Common myeloid progenitor, CD34-positive (primary cell): ENCODE results near the gene FAF1.
"Not testable (repeated sequence)": the region's sequence is repeated elsewhere in the genome, so short reads cannot be mapped to it uniquely, and the experiment has no call there.

Experiments
- CTCF ChIA-PET: fragments of 350-600 bp; sonication (Branson Sonifier 250); formaldehyde crosslinking; loops from one replicate; lab custom pipeline; 2021; ENCODE audit warnings: antibody characterized with exemption; lab: Charles Lee
- POLR2A ChIA-PET: fragments of 350-600 bp; sonication (Branson Sonifier 250); formaldehyde crosslinking; loops from one replicate; lab custom pipeline; 2021; ENCODE audit warnings: antibody characterized with exemption; lab: Charles Lee
- DNase-seq, 3 donors: peaks; one replicate each; pipeline versions ENCODE4 v3.0.0 to v3.0.0-alpha.2; 2013
- H3K27ac ChIP-seq, 2 experiments: 1 replicate in 1 of 2; 2 replicates in 1 of 2; pipeline ENCODE4 v1.7.0; 2013; ENCODE audit warnings: inconsistent platforms in 2 of 2, low read length in 2 of 2, mild to moderate bottlenecking in 2 of 2, low read depth in 1 of 2, moderate library complexity in 1 of 2; ENCODE audit not compliant: severe bottlenecking in 2 of 2, insufficient read depth in 1 of 2, poor library complexity in 1 of 2
- H3K27me3 ChIP-seq, 5 experiments: replicated peaks in 2 of 5; 1 replicate in 3 of 5; 2 replicates in 2 of 5; pipeline versions ENCODE4 v1.6.1 to v1.7.0; 2013; ENCODE audit warnings: low read length in 4 of 5, mild to moderate bottlenecking in 2 of 5, moderate library complexity in 2 of 5, inconsistent platforms in 1 of 5; ENCODE audit not compliant: insufficient read depth in 5 of 5, control insufficient read depth in 4 of 5
- H3K36me3 ChIP-seq, 4 experiments: 1 replicate in 2 of 4; 2 replicates in 2 of 4; pipeline versions ENCODE4 v1.6.1 to v1.7.0; 2013; ENCODE audit warnings: low read length in 3 of 4, control low read depth in 1 of 4, mild to moderate bottlenecking in 1 of 4; ENCODE audit not compliant: control insufficient read depth in 4 of 4, insufficient read depth in 4 of 4
- H3K4me1 ChIP-seq, 4 experiments: 1 replicate in 3 of 4; 2 replicates in 1 of 4; pipeline versions ENCODE4 v1.6.1 to v1.7.1; 2013; ENCODE audit warnings: low read length in 3 of 4, mild to moderate bottlenecking in 3 of 4, control low read depth in 1 of 4, inconsistent platforms in 1 of 4, moderate library complexity in 1 of 4; ENCODE audit not compliant: control insufficient read depth in 4 of 4, insufficient read depth in 4 of 4; ENCODE audit errors: control extremely low read depth in 1 of 4
- H3K4me3 ChIP-seq, 7 experiments: 1 replicate in 4 of 7; 2 replicates in 3 of 7; pipeline versions ENCODE4 v1.5.1 to v1.7.0; 2013; ENCODE audit warnings: mild to moderate bottlenecking in 7 of 7, low read length in 6 of 7, moderate library complexity in 6 of 7, inconsistent platforms in 2 of 7, low read depth in 2 of 7, control low read depth in 1 of 7; ENCODE audit not compliant: insufficient read depth in 4 of 7, control insufficient read depth in 1 of 7; ENCODE audit errors: extremely low read depth in 1 of 7
- H3K9me3 ChIP-seq, 5 experiments: 1 replicate in 4 of 5; 2 replicates in 1 of 5; pipeline versions ENCODE4 v1.6.1 to v1.7.1; 2013; ENCODE audit warnings: low read length in 4 of 5, mild to moderate bottlenecking in 2 of 5, inconsistent platforms in 1 of 5, low read depth in 1 of 5, moderate library complexity in 1 of 5; ENCODE audit not compliant: control insufficient read depth in 4 of 5, insufficient read depth in 2 of 5; ENCODE audit errors: control extremely low read depth in 1 of 5
- WGBS: methylation state at CpG from one replicate; pipeline ENCODE4 v1.1.5; 2013; ENCODE audit not compliant: insufficient coverage; 5-methylcytosine and 5-hydroxymethylcytosine counted together

FAF1 gene

GRCh38 chr1:50529510-50529909 lies 430.6 kb downstream of the FAF1 start:
- POLR2A ChIA-PET = interaction anchor here (1.0 kb wide), 1 partner anchor 11 kb away, joined by 3 read pairs; no protein-coding TSS in a partner anchor
- CTCF ChIA-PET = no interaction called here
- H3K9me3 ChIP-seq = no peaks in the 10 kb centered on the region
- no peaks in the 10 kb centered on the region for H3K4me1 ChIP-seq
- no peak overlapping the region for H3K4me3 ChIP-seq
- DNase-seq = no peak
- no peaks in the 10 kb centered on the region for H3K27me3 ChIP-seq
- peaks cover 0 to 9% (median 3%) of the 10 kb centered on the region in 4 experiments for H3K36me3 ChIP-seq
- H3K27ac ChIP-seq = no peak overlapping the region

DNA sequence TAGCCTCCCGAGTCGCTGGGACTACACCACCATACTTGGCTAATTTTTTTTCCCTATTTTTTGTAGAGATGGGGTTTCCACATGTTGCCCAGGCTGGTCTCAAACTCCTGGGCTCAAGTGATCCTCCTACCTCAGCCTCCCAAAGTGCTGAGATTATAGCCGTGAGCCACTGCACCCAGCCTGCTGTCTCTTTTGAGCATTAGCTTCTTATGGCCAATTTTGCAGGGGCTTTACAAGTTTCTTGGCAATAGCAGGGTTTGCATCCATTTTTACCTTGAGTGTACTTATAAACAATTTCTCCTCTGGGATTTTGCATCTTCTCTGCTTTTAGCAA lies 432.1 kb downstream of the FAF1 start:
- H3K9me3 ChIP-seq, CTCF ChIA-PET, H3K36me3 ChIP-seq, POLR2A ChIA-PET, H3K27me3 ChIP-seq, DNase-seq, H3K4me3 ChIP-seq, H3K4me1 ChIP-seq, H3K27ac ChIP-seq: not testable (repeated sequence)
- WGBS = 100% methylated on average over 2 of the region's 3 CpGs

GRCh38 chr1:50527249-50527986 lies 432.6 kb downstream of the FAF1 start:
- ChIA-PET POLR2A (no interaction called here), CTCF (no interaction called here)
- no peak overlapping the region for H3K4me3 ChIP-seq
- H3K27ac ChIP-seq = no peak overlapping the region
- no peak for DNase-seq
- H3K9me3 ChIP-seq = peaks cover 0 to 13% (median 3%) of the 10 kb centered on the region in 5 experiments
- no peaks in the 10 kb centered on the region for H3K27me3 ChIP-seq
- H3K36me3 ChIP-seq = peaks cover 0 to 3% (median 1%) of the 10 kb centered on the region in 4 experiments
- WGBS = no CpG with 5 or more reads among the region's 3 CpGs
- no peaks in the 10 kb centered on the region for H3K4me1 ChIP-seq

- Histone ChIP-seq H3K4me1 (no peaks in the 10 kb centered on the region), H3K27ac (no peak overlapping the region), H3K27me3 (no peaks in the 10 kb centered on the region), H3K4me3 (no peak overlapping the region), H3K36me3 (peaks cover 0 to 3% (median 1%) of the 10 kb centered on the region in 4 experiments), H3K9me3 (peaks cover 0 to 13% (median 3%) of the 10 kb centered on the region in 5 experiments)
- DNase-seq = no peak
- 100% methylated on average over 1 of the region's 1 CpG for WGBS
- CTCF ChIA-PET = no interaction called here
- POLR2A ChIA-PET = interaction anchor here (0.6 kb wide), 1 partner anchor 155 kb away, joined by 6 read pairs; no protein-coding TSS in a partner anchor
Observed at GRCh38 chr1:50526431-50526830, 433.6 kb downstream of the FAF1 start.

DNA sequence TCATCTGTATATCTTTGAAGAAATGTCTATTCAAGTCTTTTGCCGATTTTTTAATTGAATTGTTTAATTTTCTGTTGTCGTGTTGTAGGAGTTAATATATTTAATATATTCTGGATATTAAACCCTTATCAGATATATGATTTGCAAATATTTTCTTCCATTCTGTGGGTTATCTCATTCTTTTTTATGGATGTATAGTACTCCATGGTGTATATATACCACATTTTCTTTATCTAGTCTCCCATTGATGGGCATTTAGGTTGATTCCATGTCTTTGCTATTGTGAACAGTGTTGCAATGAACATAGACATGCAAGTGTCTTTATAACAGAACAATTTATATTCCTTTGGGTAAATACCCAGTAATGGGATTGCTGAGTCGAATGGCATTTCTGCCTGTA lies 436.5 kb downstream of the FAF1 start:
- WGBS = no CpG with 5 or more reads among the region's 3 CpGs
- CTCF ChIA-PET = no interaction called here
- peaks cover 0 to 13% (median 3%) of the 10 kb centered on the region in 5 experiments for H3K9me3 ChIP-seq
- H3K4me3 ChIP-seq = no peak overlapping the region
- POLR2A ChIA-PET = no interaction called here
- no peak for DNase-seq
- no peaks in the 10 kb centered on the region for H3K27me3 ChIP-seq
- H3K4me1 ChIP-seq = no peaks in the 10 kb centered on the region
- peaks cover 0 to 7% (median 2%) of the 10 kb centered on the region in 4 experiments for H3K36me3 ChIP-seq
- H3K27ac ChIP-seq = no peak overlapping the region

- POLR2A ChIA-PET = no interaction called here
- WGBS = no CpG with 5 or more reads among the region's 1 CpG
- CTCF ChIA-PET = no interaction called here
- H3K4me1 ChIP-seq = no peaks in the 10 kb centered on the region
- H3K27me3 ChIP-seq = no peaks in the 10 kb centered on the region
- H3K4me3 ChIP-seq = no peak overlapping the region
- no peak for DNase-seq
- peaks cover 0 to 13% (median 3%) of the 10 kb centered on the region in 5 experiments for H3K9me3 ChIP-seq
- H3K36me3 ChIP-seq = peaks cover 0 to 7% (median 2%) of the 10 kb centered on the region in 4 experiments
- H3K27ac ChIP-seq = no peak overlapping the region
Observed at GRCh38 chr1:50522691-50523342, 437.2 kb downstream of the FAF1 start.

DNA sequence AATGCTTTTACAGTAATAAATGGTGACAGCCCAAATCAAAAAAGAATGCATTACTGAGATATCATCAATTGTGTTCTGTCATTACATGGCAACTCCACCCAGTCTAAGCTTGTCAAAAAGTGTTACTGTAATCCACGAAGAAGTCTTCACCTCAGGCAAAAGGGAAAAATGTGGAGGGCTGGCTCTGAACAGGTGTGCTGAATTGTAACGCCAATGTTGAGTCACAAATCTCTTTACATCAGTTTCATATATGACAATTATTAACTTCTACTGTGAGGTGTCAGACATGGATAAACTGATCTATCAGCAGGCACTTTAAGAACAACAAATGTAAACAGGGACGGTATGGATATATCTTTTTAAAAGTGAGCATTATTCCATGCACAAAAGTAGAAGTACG lies 438.4 kb downstream of the FAF1 start:
- Histone ChIP-seq H3K4me3 (no peak overlapping the region), H3K36me3 (peaks cover 0 to 7% (median 2%) of the 10 kb centered on the region in 4 experiments), H3K9me3 (peaks cover 0 to 13% (median 3%) of the 10 kb centered on the region in 5 experiments), H3K27me3 (no peaks in the 10 kb centered on the region), H3K27ac (no peak overlapping the region), H3K4me1 (no peaks in the 10 kb centered on the region)
- 95% methylated on average over 2 of the region's 4 CpGs for WGBS
- DNase-seq = no peak
- ChIA-PET CTCF (no interaction called here), POLR2A (no interaction called here)
